ENCODE measurements around the gene SERTAD2. TPM values are rescaled to one million over a fixed set of nuclear protein-coding genes. Genes with fewer than 3 reads are reported as not detected.

SERTAD2 gene
- total RNA-seq, 1 donor from 2014 or later: 26.7 TPM

- DNase-seq: no peak
- Mint-ChIP-seq H3K36me3 (ENCODE audit: low read depth) (no peaks in the 10 kb centered on the region), H3K4me3 (peak overlapping the region; percentile 76), H3K4me1 (peaks cover 24% of the 10 kb centered on the region), H3K27me3 (peaks cover 20% of the 10 kb centered on the region), H3K9me3 (peaks cover under 1% of the 10 kb centered on the region), H3K27ac (peak overlapping the region; percentile 74)
- intact Hi-C loops (cut with micrococcal nuclease): loop anchor here (1.0 to 5.0 kb wide), 2 partner anchors 255 to 377 kb away; partner anchors contain the start of gene SLC1A4
Measured at GRCh38 chr2:64609942-64610281, 43.8 kb downstream of the SERTAD2 start.

GRCh38 chr2:64609227-64609941, 44.3 kb downstream of the SERTAD2 start:
- peak; percentile 93 for DNase-seq
- Mint-ChIP-seq H3K4me3 (peak overlapping the region; percentile 76), H3K4me1 (peaks cover 24% of the 10 kb centered on the region), H3K27ac (peak overlapping the region; percentile 74), H3K9me3 (peaks cover 6% of the 10 kb centered on the region), H3K36me3 (ENCODE audit: low read depth) (peaks cover 1% of the 10 kb centered on the region), H3K27me3 (peaks cover 20% of the 10 kb centered on the region)
- intact Hi-C loops (cut with micrococcal nuclease): loop anchor here (1.0 to 5.0 kb wide), 2 partner anchors 256 to 378 kb away; partner anchors contain the start of gene SLC1A4

- peak overlapping the region; percentile 88 for H3K27ac Mint-ChIP-seq
- intact Hi-C loops (cut with micrococcal nuclease): loop anchor here (1.0 to 5.0 kb wide), 2 partner anchors 256 to 378 kb away; partner anchors contain the start of gene SLC1A4
Measured at GRCh38 chr2:64608867-64609226, 44.9 kb downstream of the SERTAD2 start.

GRCh38 chr2:64607381-64608304, 46.1 kb downstream of the SERTAD2 start:
- peak overlapping the region; percentile 88 for H3K27ac Mint-ChIP-seq

More at GRCh38 chr2:64608867-64609226, 44.9 kb downstream of the SERTAD2 start:
- H3K27me3 Mint-ChIP-seq: peaks cover 23% of the 10 kb centered on the region
- H3K4me3 Mint-ChIP-seq: peak overlapping the region; percentile 78
- H3K36me3 Mint-ChIP-seq (ENCODE audit: low read depth): peaks cover 6% of the 10 kb centered on the region
- H3K4me1 Mint-ChIP-seq: peaks cover 24% of the 10 kb centered on the region
- no peak for DNase-seq
- H3K9me3 Mint-ChIP-seq: peaks cover 11% of the 10 kb centered on the region

GRCh38 chr2:64606479-64607363, 47.0 kb downstream of the SERTAD2 start:
- Mint-ChIP-seq H3K27me3 (peaks cover 10% of the 10 kb centered on the region), H3K9me3 (peaks cover 11% of the 10 kb centered on the region), H3K4me1 (peaks cover 24% of the 10 kb centered on the region), H3K36me3 (ENCODE audit: low read depth) (peaks cover 6% of the 10 kb centered on the region), H3K4me3 (peak overlapping the region; percentile 78), H3K27ac (peak overlapping the region; percentile 88)
- intact Hi-C loops (cut with micrococcal nuclease): loop anchor here (1.0 to 5.0 kb wide), 4 partner anchors 38 to 381 kb away; partner anchors contain the start of genes AFTPH and SLC1A4
- DNase-seq: peak; percentile 96

More at GRCh38 chr2:64607381-64608304, 46.1 kb downstream of the SERTAD2 start:
- intact Hi-C loops (cut with micrococcal nuclease): loop anchor here (1.0 to 5.0 kb wide), 4 partner anchors 37 to 380 kb away; partner anchors contain the start of genes AFTPH and SLC1A4
- Mint-ChIP-seq H3K4me3 (peak overlapping the region; percentile 78), H3K4me1 (peaks cover 24% of the 10 kb centered on the region), H3K27me3 (peaks cover 16% of the 10 kb centered on the region), H3K36me3 (ENCODE audit: low read depth) (peaks cover 6% of the 10 kb centered on the region), H3K9me3 (peaks cover 11% of the 10 kb centered on the region)
- no peak for DNase-seq

- intact Hi-C loops (cut with micrococcal nuclease): loop anchor here (2.0 to 5.0 kb wide), 2 partner anchors 39 to 381 kb away; partner anchors contain the start of gene SLC1A4
- H3K4me3 Mint-ChIP-seq: peak overlapping the region; percentile 3
- DNase-seq: no peak
- H3K9me3 Mint-ChIP-seq: peaks cover 11% of the 10 kb centered on the region
- peaks cover 6% of the 10 kb centered on the region for H3K36me3 Mint-ChIP-seq (ENCODE audit: low read depth)
- H3K4me1 Mint-ChIP-seq: peaks cover 24% of the 10 kb centered on the region
- H3K27ac Mint-ChIP-seq: peak overlapping the region; percentile 88
- peaks cover 6% of the 10 kb centered on the region for H3K27me3 Mint-ChIP-seq
Measured at GRCh38 chr2:64605991-64606478, 47.7 kb downstream of the SERTAD2 start.

- H3K36me3 Mint-ChIP-seq (ENCODE audit: low read depth): peaks cover 6% of the 10 kb centered on the region
- peaks cover 2% of the 10 kb centered on the region for H3K27me3 Mint-ChIP-seq
- H3K27ac Mint-ChIP-seq: no peak overlapping the region
- intact Hi-C loops (cut with micrococcal nuclease): loop anchor here (5.0 kb wide), 1 partner anchor 382 kb away; the partner anchor contains the start of gene SLC1A4
- DNase-seq: no peak
- no peak overlapping the region for H3K4me3 Mint-ChIP-seq
- H3K4me1 Mint-ChIP-seq: peaks cover 24% of the 10 kb centered on the region
- peaks cover 11% of the 10 kb centered on the region for H3K9me3 Mint-ChIP-seq
Measured at GRCh38 chr2:64605026-64605471, 48.7 kb downstream of the SERTAD2 start.

GRCh38 chr2:64604155-64604554, 49.6 kb downstream of the SERTAD2 start:
- Mint-ChIP-seq H3K4me3 (no peak overlapping the region), H3K9me3 (peaks cover 13% of the 10 kb centered on the region), H3K36me3 (ENCODE audit: low read depth) (peaks cover 6% of the 10 kb centered on the region), H3K4me1 (peaks cover 30% of the 10 kb centered on the region), H3K27ac (no peak overlapping the region), H3K27me3 (peaks cover 2% of the 10 kb centered on the region)
- intact Hi-C loops (cut with micrococcal nuclease): no loop called here
- DNase-seq: peak; percentile 52

GRCh38 chr2:64602436-64602835, 51.3 kb downstream of the SERTAD2 start:
- peaks cover 2% of the 10 kb centered on the region for H3K27me3 Mint-ChIP-seq
- intact Hi-C loops (cut with micrococcal nuclease): no loop called here
- no peak overlapping the region for H3K4me3 Mint-ChIP-seq
- H3K27ac Mint-ChIP-seq: no peak overlapping the region
- peaks cover 19% of the 10 kb centered on the region for H3K9me3 Mint-ChIP-seq
- H3K4me1 Mint-ChIP-seq: peaks cover 27% of the 10 kb centered on the region
- DNase-seq: peak; percentile 51
- peaks cover 6% of the 10 kb centered on the region for H3K36me3 Mint-ChIP-seq (ENCODE audit: low read depth)

- intact Hi-C loops (cut with micrococcal nuclease): no loop called here
- no peak overlapping the region for H3K27ac Mint-ChIP-seq
- H3K36me3 Mint-ChIP-seq (ENCODE audit: low read depth): peaks cover 6% of the 10 kb centered on the region
- peaks cover 19% of the 10 kb centered on the region for H3K9me3 Mint-ChIP-seq
- H3K27me3 Mint-ChIP-seq: peaks cover 2% of the 10 kb centered on the region
- H3K4me3 Mint-ChIP-seq: no peak overlapping the region
- peak; percentile 51 for DNase-seq
- peaks cover 24% of the 10 kb centered on the region for H3K4me1 Mint-ChIP-seq
Measured at GRCh38 chr2:64601785-64602391, 51.8 kb downstream of the SERTAD2 start.

GRCh38 chr2:64601034-64601754, 52.5 kb downstream of the SERTAD2 start:
- peak; percentile 26 for DNase-seq
- Mint-ChIP-seq H3K27ac (no peak overlapping the region), H3K27me3 (peaks cover 2% of the 10 kb centered on the region), H3K9me3 (peaks cover 19% of the 10 kb centered on the region), H3K36me3 (ENCODE audit: low read depth) (peaks cover 6% of the 10 kb centered on the region), H3K4me1 (peaks cover 17% of the 10 kb centered on the region), H3K4me3 (no peak overlapping the region)
- intact Hi-C loops (cut with micrococcal nuclease): no loop called here

GRCh38 chr2:64599469-64599868, 54.2 kb downstream of the SERTAD2 start:
- H3K9me3 Mint-ChIP-seq: peaks cover 14% of the 10 kb centered on the region
- H3K4me3 Mint-ChIP-seq: no peak overlapping the region
- H3K36me3 Mint-ChIP-seq (ENCODE audit: low read depth): peaks cover 6% of the 10 kb centered on the region
- peaks cover 2% of the 10 kb centered on the region for H3K27me3 Mint-ChIP-seq
- DNase-seq: no peak
- intact Hi-C loops (cut with micrococcal nuclease): no loop called here
- H3K27ac Mint-ChIP-seq: no peak overlapping the region
- peaks cover 13% of the 10 kb centered on the region for H3K4me1 Mint-ChIP-seq
